HepG2 (cell line): Measurements from ENCODE around the gene MMUT. TPM values are rescaled to one million over a fixed set of nuclear protein-coding genes. Genes with fewer than 3 reads are reported as not detected.

Experiments used
- ATAC-seq: fragments of 200-7000 bp; cut with Tn5 transposase; 3 replicates; pipeline ENCODE4 v1.9.1; 2020; ENCODE audit warnings: mild to moderate bottlenecking, moderate library complexity
- BruUV-seq: library from RNA; stranded (reverse); fragments of 400-500 nt; replicated peaks from 2 replicates; lab custom pipeline; 2021; lab: Mats Ljungman, UMichigan
- CTCF ChIA-PET: fragments of 300-600 bp; formaldehyde crosslinking; extraction: SDS; loops from one replicate; lab custom pipeline; 2021; ENCODE audit warnings: low total read pairs, inconsistent platforms, low intra/inter-chr PET ratio; lab: Yijun Ruan, JAX
- POLR2A ChIA-PET: fragments of 350-600 bp; sonication (Branson Sonifier 250); formaldehyde crosslinking; loops from one replicate; lab custom pipeline; 2020; ENCODE audit warnings: antibody characterized with exemption, inconsistent platforms; lab: Yijun Ruan, JAX
- DNase-seq: peaks from one replicate; pipeline ENCODE4 v3.0.0-alpha.2; 2015; ENCODE audit warnings: low spot score
- FAIRE-seq: peaks from 3 replicates; lab custom pipeline; 2011; peaks lifted over from hg19 to GRCh38; lab: Jason Lieb, UNC
- H2AFZ ChIP-seq: one replicate; pipeline ENCODE4 v1.6.1; 2011; ENCODE audit warnings: low read length, inconsistent platforms
- H3K27ac ChIP-seq: fragments of 300-600 bp; 3 replicates; pipeline ENCODE4 v1.8.0; 2011; ENCODE audit warnings: mixed run types, mild to moderate bottlenecking, mixed read lengths, low read length, inconsistent platforms; ENCODE audit not compliant: insufficient read depth; ENCODE audit errors: extremely low read length
- H3K27me3 ChIP-seq, 2 experiments: fragments of 200-600 bp in 1 of 2; 2 replicates in 1 of 2; 3 replicates in 1 of 2; pipeline versions ENCODE4 v1.6.0 to v1.8.0; 2011; ENCODE audit warnings: low read length in 2 of 2, mild to moderate bottlenecking in 2 of 2, moderate library complexity in 2 of 2, inconsistent platforms in 1 of 2; ENCODE audit not compliant: insufficient read depth in 2 of 2, control insufficient read depth in 1 of 2
- H3K36me3 ChIP-seq, 2 experiments: fragments of 200-600 bp in 1 of 2; replicated peaks in 1 of 2; 2 replicates in 1 of 2; 3 replicates in 1 of 2; pipeline versions ENCODE4 v1.5.1 to v1.8.0; 2011; ENCODE audit warnings: low read length in 2 of 2, inconsistent platforms in 1 of 2; ENCODE audit not compliant: insufficient read depth in 2 of 2, control insufficient read depth in 1 of 2
- H3K4me1 ChIP-seq: 2 replicates; pipeline ENCODE4 v1.5.1; 2012; ENCODE audit warnings: low read length, inconsistent platforms; ENCODE audit not compliant: insufficient read depth
- H3K4me2 ChIP-seq: 2 replicates; pipeline ENCODE4 v1.6.0; 2011; ENCODE audit warnings: low read depth, low read length, inconsistent platforms
- H3K4me3 ChIP-seq, 3 experiments: fragments of 200-600 bp in 1 of 3; sonication (generic), shearing (Covaris generic) in 1 of 3; replicated peaks in 1 of 3; 2 replicates each; pipeline ENCODE4 v1.5.1; 2011 to 2016; ENCODE audit warnings: low read length in 3 of 3, inconsistent platforms in 2 of 3, low read depth in 2 of 3, mild to moderate bottlenecking in 2 of 3, control low read depth in 1 of 3, mixed read lengths in 1 of 3; ENCODE audit not compliant: insufficient read depth in 1 of 3
- H3K79me2 ChIP-seq: one replicate; pipeline ENCODE4 v1.6.1; 2011; ENCODE audit warnings: low read length, inconsistent platforms; ENCODE audit not compliant: insufficient read depth
- H3K9ac ChIP-seq: 2 replicates; pipeline ENCODE4 v1.6.0; 2011; ENCODE audit warnings: mild to moderate bottlenecking, low read depth, low read length, inconsistent platforms; ENCODE audit not compliant: insufficient read depth
- H3K9me3 ChIP-seq: 2 replicates; pipeline ENCODE4 v1.5.1; 2012; ENCODE audit warnings: mild to moderate bottlenecking, low read length
- H4K20me1 ChIP-seq: 2 replicates; pipeline ENCODE4 v1.6.0; 2011; ENCODE audit warnings: inconsistent platforms, mild to moderate bottlenecking, low read length, moderate library complexity; ENCODE audit not compliant: insufficient read depth
- ATF7 ChIP-seq, 2 experiments: fragments of 450-650 bp in 1 of 2; sonication (generic) in 1 of 2; formaldehyde crosslinking in 1 of 2; IDR thresholded peaks; 2 replicates each; pipeline versions ENCODE4 v1.4.0 to v1.6.1; 2016 to 2020; ENCODE audit warnings: antibody characterized with exemption in 1 of 2, mild to moderate bottlenecking in 1 of 2, missing genetic modification reagents in 1 of 2
- CC2D1A ChIP-seq: sonication (generic); formaldehyde crosslinking; IDR thresholded peaks from 2 replicates; pipeline ENCODE4 v1.8.1; 2023; ENCODE audit warnings: mild to moderate bottlenecking, missing genetic modification reagents
- CSRNP1 ChIP-seq: sonication (generic); formaldehyde crosslinking; IDR thresholded peaks from 2 replicates; pipeline ENCODE4 v1.8.1; 2023; ENCODE audit warnings: mild to moderate bottlenecking, missing genetic modification reagents
- GABPB1 ChIP-seq: IDR thresholded peaks from 2 replicates; pipeline ENCODE4 v1.6.1; 2016; ENCODE audit warnings: mild to moderate bottlenecking, missing genetic modification reagents, moderate library complexity, missing compliant biosample characterization
- HES4 ChIP-seq: sonication (generic); formaldehyde crosslinking; IDR thresholded peaks from 2 replicates; pipeline ENCODE4 v1.9.0; 2021; ENCODE audit warnings: mild to moderate bottlenecking, missing genetic modification reagents, borderline replicate concordance
- MAFF ChIP-seq: IDR thresholded peaks from 2 replicates; pipeline ENCODE4 v1.6.1; 2011; ENCODE audit warnings: low read depth, low read length, improper control_type of control experiment
- NCOR1 ChIP-seq: fragments of 200-600 bp; sonication (generic); IDR thresholded peaks from 2 replicates; pipeline ENCODE4 v1.7.0; 2017; ENCODE audit warnings: antibody characterized with exemption, low read length, borderline replicate concordance
- NR2F6 ChIP-seq, 2 experiments: IDR thresholded peaks; 2 replicates each; pipeline ENCODE4 v1.6.1; 2016; ENCODE audit warnings: antibody characterized with exemption in 1 of 2, mild to moderate bottlenecking in 1 of 2
- RARG ChIP-seq: sonication (generic); formaldehyde crosslinking; IDR thresholded peaks from 2 replicates; pipeline ENCODE4 v1.4.0; 2020; ENCODE audit warnings: low read depth, mild to moderate bottlenecking, missing genetic modification reagents
- STAT6 ChIP-seq: sonication (generic); formaldehyde crosslinking; IDR thresholded peaks from 2 replicates; pipeline ENCODE4 v1.4.0; 2020; ENCODE audit warnings: missing genetic modification reagents, mild to moderate bottlenecking, borderline replicate concordance
- ZBTB7A ChIP-seq: sonication (generic); formaldehyde crosslinking; IDR thresholded peaks from 2 replicates; pipeline ENCODE4 v1.8.0; 2022; ENCODE audit warnings: mild to moderate bottlenecking, missing genetic modification reagents
- ZFP1 ChIP-seq: IDR thresholded peaks from 2 replicates; pipeline ENCODE4 v1.6.1; 2016
- ZIK1 ChIP-seq: sonication (generic); formaldehyde crosslinking; IDR thresholded peaks from 2 replicates; pipeline ENCODE4 v1.5.0; 2020; ENCODE audit warnings: mild to moderate bottlenecking, low read depth, missing genetic modification reagents, borderline replicate concordance
- ZNF121 ChIP-seq: sonication (generic); formaldehyde crosslinking; IDR thresholded peaks from 2 replicates; pipeline ENCODE4 v1.5.0; 2020; ENCODE audit warnings: mild to moderate bottlenecking, missing genetic modification reagents
- ZNF138 ChIP-seq: sonication (generic); formaldehyde crosslinking; IDR thresholded peaks from 2 replicates; pipeline ENCODE4 v1.5.0; 2020; ENCODE audit warnings: mild to moderate bottlenecking, low read depth, missing genetic modification reagents
- ZNF17 ChIP-seq: sonication (generic); formaldehyde crosslinking; IDR thresholded peaks from 2 replicates; pipeline ENCODE4 v1.5.0; 2020; ENCODE audit warnings: mild to moderate bottlenecking, missing genetic modification reagents
- ZNF335 ChIP-seq: sonication (generic); formaldehyde crosslinking; IDR thresholded peaks from 2 replicates; pipeline ENCODE4 v1.4.0; 2020; ENCODE audit warnings: missing genetic modification reagents
- ZNF350 ChIP-seq: sonication (generic); formaldehyde crosslinking; IDR thresholded peaks from 2 replicates; pipeline ENCODE4 v1.4.0; 2020; ENCODE audit warnings: mild to moderate bottlenecking, low read depth, missing genetic modification reagents, borderline replicate concordance
- ZNF576 ChIP-seq: sonication (generic); formaldehyde crosslinking; IDR thresholded peaks from 2 replicates; pipeline ENCODE4 v1.4.0; 2020; ENCODE audit warnings: mild to moderate bottlenecking, missing genetic modification reagents
- ZNF776 ChIP-seq: sonication (generic); formaldehyde crosslinking; IDR thresholded peaks from 2 replicates; pipeline ENCODE4 v1.4.0; 2020; ENCODE audit warnings: mild to moderate bottlenecking, missing genetic modification reagents
- ZNF780A ChIP-seq: sonication (generic); formaldehyde crosslinking; IDR thresholded peaks from 2 replicates; pipeline ENCODE4 v1.8.0; 2022; ENCODE audit warnings: mild to moderate bottlenecking, missing genetic modification reagents, moderate library complexity
- WGBS: methylation state at CpG from one replicate; pipeline ENCODE4 v1.1.6; 2017; ENCODE audit warnings: low lambda C conversion rate; 5-methylcytosine and 5-hydroxymethylcytosine counted together
- in situ Hi-C: cut with HindIII; loops from 2 replicates; pipeline ENCODE4 v1.10.0; 2017; ENCODE audit warnings: low pct_unique_long_range_greater_than_20kb; ENCODE audit not compliant: extremely low pct_ligation_motif_present
- intact Hi-C: fragments of 100-400 bp; cut with micrococcal nuclease; formaldehyde crosslinking; loops from one replicate; pipeline ENCODE4 v1.10.0; 2022; ENCODE audit not compliant: unreplicated experiment
- polyA plus RNA-seq, 8 experiments: library from polyadenylated mRNA; depleted of rRNA in 3 of 8; stranded (reverse) in 7 of 8; unstranded in 1 of 8; fragments of >200 nt; fragmentation: Illumina TruSeq in 4 of 8; extraction: Trizol in 4 of 8; gene quantifications; 2 replicates each; pipeline versions ENCODE4 v1.2.1 to v1.2.3, GENCODE V29; 2011 to 2016; ENCODE audit warnings: low read depth in 4 of 8, missing spikeins in 1 of 8, mixed read lengths in 1 of 8; ENCODE audit not compliant: insufficient read depth in 1 of 8
- total RNA-seq, 5 experiments: library from RNA; depleted of rRNA; stranded (reverse); fragments of >200 nt; fragmentation: Illumina TruSeq; extraction: Trizol; gene quantifications; 2 replicates each; pipeline ENCODE4 v1.2.3, GENCODE V29; 2016; ENCODE audit warnings: low read depth in 1 of 5

Gene MMUT
- total and polyA plus RNA-seq, 2 of the 13 experiments (the other 11 are each of a cell fraction or from before 2014, with no cell fraction given), result 16.1 to 20.5 TPM

GRCh38 chr6:49506569-49507111, 43.6 kb upstream of the MMUT start (continued):
- TF ChIP-seq MAFF (no peak), HES4 (CRISPR knock-in tag) (no peak), NR2F6 (IDR thresholded peaks at IDR 0.05) (no peak), NR2F6 (CRISPR knock-in tag; IDR thresholded peaks at IDR 0.05) (no peak), CC2D1A (no peak), ZNF138 (CRISPR knock-in tag) (no peak), ZNF780A (CRISPR knock-in tag) (no peak), GABPB1 (CRISPR knock-in tag) (no peak), ZIK1 (CRISPR knock-in tag) (no peak), STAT6 (CRISPR knock-in tag) (no peak)

DNA sequence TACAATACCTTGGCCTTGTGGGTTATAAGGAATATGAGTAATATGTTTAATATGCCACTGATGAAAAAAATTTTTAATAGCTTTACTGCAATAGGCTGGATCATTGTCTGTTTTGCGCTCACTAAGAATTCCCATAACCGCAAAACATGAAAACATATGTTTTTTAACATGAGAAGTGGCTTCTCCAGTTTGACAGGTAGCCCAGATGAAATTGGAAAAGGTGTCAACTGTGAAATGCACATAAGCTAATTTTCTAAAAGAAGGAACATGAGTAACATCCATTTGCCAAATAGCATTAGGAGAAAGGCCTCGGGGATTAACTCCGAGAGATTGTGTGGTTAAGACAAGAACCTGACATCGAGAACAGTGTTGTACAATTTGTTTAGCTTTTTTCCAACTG, 41.6 kb upstream of the MMUT start:
- Histone ChIP-seq H3K4me3 (no peak overlapping the region), H3K36me3 (no peaks in the 10 kb centered on the region), H4K20me1 (no peaks in the 10 kb centered on the region), H3K79me2 (no peaks in the 10 kb centered on the region), H2AFZ (no peak overlapping the region), H3K9ac (no peak overlapping the region), H3K4me2 (no peak overlapping the region), H3K27ac (no peak overlapping the region), H3K9me3 (no peaks in the 10 kb centered on the region), H3K4me1 (peaks cover 36% of the 10 kb centered on the region), H3K27me3 (no peaks in the 10 kb centered on the region)
- in situ Hi-C loops (no loop called here), intact Hi-C loops (no loop called here)
- no peak for TF ChIP-seq ZBTB7A (CRISPR knock-in tag)
- no peak for TF ChIP-seq CSRNP1 (CRISPR knock-in tag)
- no peak for TF ChIP-seq ATF7 (IDR thresholded peaks at IDR 0.05)
- no peak for TF ChIP-seq ATF7 (CRISPR knock-in tag; IDR thresholded peaks at IDR 0.05)
- no peak for TF ChIP-seq ZNF776 (CRISPR knock-in tag)
- no peak for TF ChIP-seq ZNF335
- no peak for TF ChIP-seq ZFP1 (CRISPR knock-in tag)
- no peak for TF ChIP-seq ZNF121 (CRISPR knock-in tag)
- TF ChIP-seq RARG (CRISPR knock-in tag), result no peak
- TF ChIP-seq ZNF576 (CRISPR knock-in tag), result no peak
- no peak for TF ChIP-seq NCOR1
- no peak for TF ChIP-seq ZNF17
- TF ChIP-seq ZNF350 (CRISPR knock-in tag), result no peak
- ChIA-PET CTCF (no interaction called here), POLR2A (no interaction called here)
- no TSS peak for BruUV-seq
- DNase-seq (no peak), FAIRE-seq (no peak), ATAC-seq (no peak)
- 98% methylated on average over 5 of the region's 5 CpGs for WGBS
